HepG2 (cell line): Measurements from ENCODE around the gene ZNF541. TPM values are rescaled to one million over a fixed set of nuclear protein-coding genes. Genes with fewer than 3 reads are reported as not detected.

Experiments used
- ADNP ChIP-seq: sonication (generic); formaldehyde crosslinking; IDR thresholded peaks from 2 replicates; pipeline ENCODE4 v1.4.0; 2020; ENCODE audit warnings: missing genetic modification reagents
- IRF2 ChIP-seq: IDR thresholded peaks from 2 replicates; pipeline ENCODE4 v1.6.1; 2018; ENCODE audit warnings: missing genetic modification reagents, missing compliant biosample characterization
- PHF20 ChIP-seq: sonication (generic); formaldehyde crosslinking; IDR thresholded peaks from 2 replicates; pipeline ENCODE4 v1.5.0; 2020; ENCODE audit warnings: mild to moderate bottlenecking, missing genetic modification reagents
- SNRNP70 ChIP-seq: fragments of 200-400 bp; formaldehyde crosslinking; IDR thresholded peaks from 2 replicates; pipeline ENCODE4 v1.6.1; 2017; ENCODE audit warnings: mild to moderate bottlenecking, low read depth, low read length, moderate library complexity
- SRSF1 ChIP-seq: fragments of 200-400 bp; formaldehyde crosslinking; optimal IDR thresholded peaks from 2 replicates; pipeline ENCODE3; 2017; ENCODE audit warnings: mild to moderate bottlenecking, low read depth, low read length, moderate library complexity
- TAF1 ChIP-seq: sonication (generic); formaldehyde crosslinking; IDR thresholded peaks from 2 replicates; pipeline ENCODE4 v1.4.0; 2020; ENCODE audit warnings: missing genetic modification reagents
- THAP9 ChIP-seq: sonication (generic); formaldehyde crosslinking; IDR thresholded peaks from 2 replicates; pipeline ENCODE4; 2020; ENCODE audit warnings: missing genetic modification reagents, mild to moderate bottlenecking, borderline replicate concordance
- ZBTB10 ChIP-seq: sonication (generic); formaldehyde crosslinking; IDR thresholded peaks from 2 replicates; pipeline ENCODE4 v1.4.0; 2020; ENCODE audit warnings: missing genetic modification reagents, borderline replicate concordance
- ZFYVE20 ChIP-seq: sonication (generic); formaldehyde crosslinking; IDR thresholded peaks from 2 replicates; pipeline ENCODE4 v1.8.0; 2023; ENCODE audit warnings: low read depth, mild to moderate bottlenecking, moderate library complexity, missing genetic modification reagents, borderline replicate concordance
- ZNF362 ChIP-seq: sonication (generic); formaldehyde crosslinking; IDR thresholded peaks from 2 replicates; pipeline ENCODE4 v1.4.0; 2020; ENCODE audit warnings: missing genetic modification reagents, mild to moderate bottlenecking, borderline replicate concordance
- ZNF563 ChIP-seq: sonication (generic); formaldehyde crosslinking; IDR thresholded peaks from 2 replicates; pipeline ENCODE4 v1.8.0; 2022; ENCODE audit warnings: mild to moderate bottlenecking, moderate library complexity, missing genetic modification reagents
- ZNF646 ChIP-seq: sonication (generic); formaldehyde crosslinking; IDR thresholded peaks from 2 replicates; pipeline ENCODE4 v1.9.0; 2021; ENCODE audit warnings: mild to moderate bottlenecking, missing genetic modification reagents
- ZNF737 ChIP-seq: sonication (generic); formaldehyde crosslinking; IDR thresholded peaks from 2 replicates; pipeline ENCODE4 v1.5.0; 2020; ENCODE audit warnings: missing genetic modification reagents, mild to moderate bottlenecking, borderline replicate concordance
- ZSCAN12 ChIP-seq: sonication (generic); formaldehyde crosslinking; IDR thresholded peaks from 2 replicates; pipeline ENCODE4 v1.9.0; 2021; ENCODE audit warnings: mild to moderate bottlenecking, missing genetic modification reagents
- polyA plus RNA-seq, 8 experiments: library from polyadenylated mRNA; depleted of rRNA in 3 of 8; stranded (reverse) in 7 of 8; unstranded in 1 of 8; fragments of >200 nt; fragmentation: Illumina TruSeq in 4 of 8; extraction: Trizol in 4 of 8; gene quantifications; 2 replicates each; pipeline versions ENCODE4 v1.2.1 to v1.2.3, GENCODE V29; 2011 to 2016; ENCODE audit warnings: low read depth in 4 of 8, missing spikeins in 1 of 8, mixed read lengths in 1 of 8; ENCODE audit not compliant: insufficient read depth in 1 of 8
- total RNA-seq, 5 experiments: library from RNA; depleted of rRNA; stranded (reverse); fragments of >200 nt; fragmentation: Illumina TruSeq; extraction: Trizol; gene quantifications; 2 replicates each; pipeline ENCODE4 v1.2.3, GENCODE V29; 2016; ENCODE audit warnings: low read depth in 1 of 5

Gene ZNF541
- total and polyA plus RNA-seq, 2 of the 13 experiments (the other 11 are each of a cell fraction or from before 2014, with no cell fraction given): 0.03 to 0.04 TPM

GRCh38 chr19:47608074-47608918 lies 35.3 kb upstream of the ZNF541 start (continued):
- 0 out of 2 replicates have a peak, but pooled peaks have one; percentile 53 for TF ChIP-seq ZNF646 (CRISPR knock-in tag)
- TF ChIP-seq THAP9: peak; percentile 78
- no peak for TF ChIP-seq ADNP
- TF ChIP-seq ZBTB10 (CRISPR knock-in tag): peak; percentile 96
- TF ChIP-seq IRF2: 0 out of 2 replicates have a peak, but pooled peaks have one; percentile 11
- TF ChIP-seq ZNF563 (CRISPR knock-in tag): peak; percentile 69; the same call in 1 of the 2 replicates
- TF ChIP-seq PHF20 (CRISPR knock-in tag): peak; percentile 15; the same call in 1 of the 2 replicates
- TF ChIP-seq SRSF1: peak; percentile 16
- no peak for TF ChIP-seq SNRNP70
- 0 out of 2 replicates have a peak, but pooled peaks have one; percentile 26 for TF ChIP-seq ZNF362 (CRISPR knock-in tag)
- no peak for TF ChIP-seq ZNF737 (CRISPR knock-in tag)
- TF ChIP-seq TAF1 (CRISPR knock-in tag): peak; percentile 87
- TF ChIP-seq ZFYVE20 (CRISPR knock-in tag): peak; percentile 47; the same call in 1 of the 2 replicates
- TF ChIP-seq ZSCAN12 (CRISPR knock-in tag): no peak
